HFF-Myc (cell line): Measurements from ENCODE around the gene PECR.

Source experiments
- DNase-seq: peaks from one replicate; pipeline ENCODE4 v3.0.0-alpha.2; 2011; ENCODE audit warnings: low read depth; ENCODE audit errors: extremely low read depth
- H3K4me3 ChIP-seq: replicated peaks from 2 replicates; pipeline ENCODE4 v1.5.1; 2011; ENCODE audit warnings: low read depth, mild to moderate bottlenecking, control low read depth, low read length
- CTCF ChIP-seq: IDR thresholded peaks from 2 replicates; pipeline ENCODE4 v1.5.1; 2012; ENCODE audit warnings: mild to moderate bottlenecking, low read depth, low read length, control low read depth; ENCODE audit errors: missing control alignments

PECR gene

GRCh38 chr2:216107760-216108159 is 26.2 kb upstream of the PECR start:
- DNase-seq: no peak
- no peak overlapping the region for H3K4me3 ChIP-seq

GRCh38 chr2:216107320-216107719 is 25.7 kb upstream of the PECR start:
- DNase-seq: no peak
- H3K4me3 ChIP-seq: no peak overlapping the region
- no peak for TF ChIP-seq CTCF

More at GRCh38 chr2:216107760-216108159, 26.2 kb upstream of the PECR start:
- no peak for TF ChIP-seq CTCF

DNA sequence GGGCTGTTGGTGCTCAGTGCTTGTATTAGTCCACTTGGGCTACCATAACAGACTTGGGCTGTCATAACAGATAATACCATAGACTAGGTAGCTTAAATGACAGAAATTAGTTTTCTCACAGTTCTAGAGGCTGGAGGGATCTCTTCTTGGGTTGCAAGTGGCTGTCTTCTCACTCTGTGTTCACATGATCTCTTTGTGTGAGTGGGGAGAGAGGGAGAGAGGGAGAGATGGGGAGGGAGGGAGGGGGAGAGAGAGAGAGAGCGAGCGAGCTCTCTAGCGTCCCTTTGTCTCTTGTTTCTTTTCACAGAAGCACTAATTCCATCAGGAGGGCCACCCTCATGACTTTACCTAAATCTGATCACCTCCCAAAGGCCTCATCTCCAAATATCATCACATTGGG is 23.1 kb upstream of the PECR start:
- no peak overlapping the region for H3K4me3 ChIP-seq
- TF ChIP-seq CTCF: no peak
- no peak for DNase-seq

GRCh38 chr2:216103213-216103612 is 21.6 kb upstream of the PECR start:
- no peak overlapping the region for H3K4me3 ChIP-seq
- TF ChIP-seq CTCF: no peak
- no peak for DNase-seq

- no peak for TF ChIP-seq CTCF
- no peak overlapping the region for H3K4me3 ChIP-seq
- DNase-seq: no peak
These were observed 19.5 kb upstream of the PECR start for GRCh38 chr2:216101109-216101508.

- DNase-seq: no peak
- TF ChIP-seq CTCF: no peak
- H3K4me3 ChIP-seq: no peak overlapping the region
These were observed 17.1 kb upstream of the PECR start for GRCh38 chr2:216098421-216099334.
